Stimulated activated memory B cell treated with anti-CD40 and anti-IgM and Interleukin-4, amounts not matched to agents 10 μg/mL and 1 μg/mL and 100 μg/mL, for 72 hours (primary cell): ENCODE data around the gene ZNF628.
"Not testable (repeated sequence)": the region's sequence is repeated elsewhere in the genome, so short reads cannot be mapped to it uniquely, and the experiment has no call there.

Source experiments
- ATAC-seq: fragments of 150-1000 bp; cut with Tn5 transposase; 2 replicates; pipeline ENCODE4 v1.10.0; 2021
- H3K27ac Mint-ChIP-seq: one replicate; pipeline ENCODE4 v1.8.0; 2022; ENCODE audit warnings: mild to moderate bottlenecking, mixed read lengths
- H3K27me3 Mint-ChIP-seq: one replicate; pipeline ENCODE4 v1.8.0; 2022; ENCODE audit warnings: mixed read lengths
- H3K36me3 Mint-ChIP-seq: one replicate; pipeline ENCODE4 v1.8.0; 2022; ENCODE audit warnings: mixed read lengths
- H3K4me1 Mint-ChIP-seq: one replicate; pipeline ENCODE4 v1.8.0; 2022; ENCODE audit warnings: mixed read lengths
- H3K4me3 Mint-ChIP-seq: one replicate; pipeline ENCODE4 v1.8.0; 2022; ENCODE audit warnings: mild to moderate bottlenecking, moderate library complexity, mixed read lengths
- H3K9me3 Mint-ChIP-seq: one replicate; pipeline ENCODE4 v1.8.0; 2022; ENCODE audit warnings: mixed read lengths

ZNF628 gene

DNA sequence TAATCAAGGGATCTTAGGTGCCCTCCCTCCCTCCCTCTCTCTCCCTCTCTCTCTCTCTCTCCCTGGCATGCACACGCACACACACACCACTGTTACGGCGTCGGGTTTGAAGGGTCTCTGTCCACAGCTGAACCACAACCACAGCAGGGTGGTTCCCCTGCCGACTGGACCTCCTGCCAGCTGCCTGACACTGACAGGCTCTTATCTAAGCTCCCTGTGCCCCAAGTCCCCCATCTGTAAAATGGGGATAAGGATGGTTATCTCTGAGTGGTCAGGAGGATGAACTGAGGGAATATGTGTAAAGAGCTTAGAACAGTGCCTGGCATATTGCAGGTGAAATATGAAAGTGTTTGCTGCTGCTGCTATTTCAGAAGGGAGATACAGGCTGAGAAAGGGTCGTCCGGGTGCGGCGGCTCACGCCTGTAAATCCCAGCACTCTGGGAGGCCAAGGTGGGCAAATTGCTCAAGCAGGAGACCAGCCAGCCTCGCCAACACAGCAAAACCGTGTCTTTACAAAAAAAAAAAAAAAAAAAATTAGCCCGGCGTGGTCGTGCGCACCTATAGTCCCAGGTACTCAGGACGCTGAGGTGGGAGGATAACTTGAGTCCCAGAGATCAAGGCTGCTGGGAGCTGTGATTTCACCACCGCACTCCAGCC is 32.5 kb upstream of the ZNF628 start:
- peaks cover 5% of the 10 kb centered on the region for H3K36me3 Mint-ChIP-seq
- no peak overlapping the region for H3K27ac Mint-ChIP-seq
- H3K4me3 Mint-ChIP-seq = no peak overlapping the region
- H3K4me1 Mint-ChIP-seq = peaks cover 31% of the 10 kb centered on the region
- H3K9me3 Mint-ChIP-seq = no peaks in the 10 kb centered on the region
- peaks cover 62% of the 10 kb centered on the region for H3K27me3 Mint-ChIP-seq
- ATAC-seq = no peak

DNA sequence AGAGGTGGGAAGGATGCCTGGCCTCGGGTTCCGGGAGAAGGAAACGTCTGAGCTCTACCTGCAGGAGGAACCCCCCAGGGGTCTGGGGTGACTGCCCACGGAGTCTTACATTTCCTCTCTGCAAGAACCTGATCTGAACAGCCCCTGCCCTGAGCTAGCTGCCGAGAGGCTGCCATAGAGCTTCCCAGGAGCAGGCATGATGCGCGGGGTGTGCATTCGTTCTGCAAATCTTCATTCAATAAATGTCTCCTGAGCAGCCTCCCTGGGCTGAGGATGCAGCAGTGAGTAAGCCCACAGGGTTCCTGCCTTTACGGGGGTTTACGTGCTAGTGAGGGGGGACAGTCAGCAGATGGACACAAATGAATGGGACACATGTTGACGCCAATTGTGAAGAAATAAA is 31.8 kb upstream of the ZNF628 start:
- H3K4me1 Mint-ChIP-seq = peaks cover 24% of the 10 kb centered on the region
- no peak for ATAC-seq
- no peaks in the 10 kb centered on the region for H3K36me3 Mint-ChIP-seq
- no peaks in the 10 kb centered on the region for H3K9me3 Mint-ChIP-seq
- peaks cover 55% of the 10 kb centered on the region for H3K27me3 Mint-ChIP-seq
- no peak overlapping the region for H3K27ac Mint-ChIP-seq
- no peak overlapping the region for H3K4me3 Mint-ChIP-seq

DNA sequence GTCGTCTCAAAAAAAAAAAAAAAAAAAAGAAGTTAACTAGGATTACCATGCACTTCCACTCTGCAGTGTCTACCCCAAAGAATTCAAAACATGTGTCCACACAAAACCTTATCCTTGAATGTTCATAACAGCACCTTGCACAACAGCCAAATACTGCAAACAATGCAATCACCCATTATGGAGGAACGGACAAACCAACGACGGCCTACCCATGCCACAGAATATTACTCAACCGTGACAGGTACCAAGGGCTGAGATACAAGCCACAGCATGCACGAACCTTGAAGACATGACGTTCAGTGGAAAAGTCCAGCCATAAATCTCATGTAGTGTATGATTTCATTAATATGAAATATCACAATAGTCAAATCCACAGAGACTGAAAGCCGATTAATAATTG is 30.4 kb upstream of the ZNF628 start:
- Mint-ChIP-seq H3K4me3 (no peak overlapping the region), H3K27ac (no peak overlapping the region), H3K9me3 (no peaks in the 10 kb centered on the region), H3K36me3 (no peaks in the 10 kb centered on the region), H3K27me3 (peaks cover 41% of the 10 kb centered on the region), H3K4me1 (peaks cover 14% of the 10 kb centered on the region)
- ATAC-seq = no peak

DNA sequence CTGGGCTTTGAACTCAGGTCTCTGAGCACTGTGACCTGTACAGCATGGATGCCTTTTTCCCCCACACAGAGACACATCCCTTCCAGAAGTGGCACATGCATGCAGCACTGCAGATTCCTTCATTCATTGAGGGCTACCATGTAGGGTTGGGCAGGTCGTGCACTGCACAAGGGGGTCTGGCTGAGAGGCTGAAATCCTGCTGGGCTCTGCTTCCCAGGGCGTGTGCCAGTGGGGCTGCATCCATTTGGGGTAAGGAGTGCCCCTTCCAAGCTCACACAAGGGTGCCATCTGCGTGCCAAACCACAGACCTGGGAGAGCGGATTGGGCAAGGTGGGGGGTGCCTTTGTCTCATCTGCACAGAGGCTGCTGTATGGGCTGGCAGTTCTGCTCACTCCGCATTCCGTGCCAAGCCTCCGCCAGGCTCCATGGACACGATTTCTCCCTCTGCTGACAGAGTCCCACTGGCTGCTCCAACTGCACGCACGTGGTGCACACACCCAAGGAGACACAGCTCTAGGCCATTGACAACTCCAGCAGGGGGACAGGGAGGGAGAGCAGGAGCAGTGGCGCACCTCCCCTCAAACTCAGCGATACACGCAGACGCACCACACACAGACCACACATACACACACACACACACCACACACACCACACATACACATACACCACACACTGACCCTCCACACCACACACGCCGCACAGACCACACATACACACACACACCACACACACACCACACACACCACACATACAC is 28.8 kb upstream of the ZNF628 start:
- peak; percentile 40 for ATAC-seq

DNA sequence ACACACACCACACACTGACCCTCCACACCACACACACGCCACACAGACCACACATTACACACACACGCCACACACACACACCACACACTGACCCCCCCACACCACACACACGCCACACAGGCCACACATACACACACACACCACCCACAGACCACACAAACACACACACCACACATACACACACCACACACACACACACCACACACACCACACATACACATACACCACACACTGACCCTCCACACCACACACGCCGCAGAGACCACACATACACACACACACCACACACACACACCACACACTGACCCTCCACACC is 28.3 kb upstream of the ZNF628 start:
- not testable (repeated sequence) for H3K9me3 Mint-ChIP-seq, ATAC-seq, H3K4me3 Mint-ChIP-seq, H3K27ac Mint-ChIP-seq, H3K4me1 Mint-ChIP-seq, H3K36me3 Mint-ChIP-seq
- H3K27me3 Mint-ChIP-seq = peaks cover 24% of the 10 kb centered on the region

More for the DNA sequence above, 28.8 kb upstream of the ZNF628 start:
- Mint-ChIP-seq H3K27me3 (peaks cover 26% of the 10 kb centered on the region), H3K4me1 (peaks cover 7% of the 10 kb centered on the region), H3K36me3 (no peaks in the 10 kb centered on the region), H3K27ac (no peak overlapping the region), H3K9me3 (no peaks in the 10 kb centered on the region), H3K4me3 (no peak overlapping the region)

DNA sequence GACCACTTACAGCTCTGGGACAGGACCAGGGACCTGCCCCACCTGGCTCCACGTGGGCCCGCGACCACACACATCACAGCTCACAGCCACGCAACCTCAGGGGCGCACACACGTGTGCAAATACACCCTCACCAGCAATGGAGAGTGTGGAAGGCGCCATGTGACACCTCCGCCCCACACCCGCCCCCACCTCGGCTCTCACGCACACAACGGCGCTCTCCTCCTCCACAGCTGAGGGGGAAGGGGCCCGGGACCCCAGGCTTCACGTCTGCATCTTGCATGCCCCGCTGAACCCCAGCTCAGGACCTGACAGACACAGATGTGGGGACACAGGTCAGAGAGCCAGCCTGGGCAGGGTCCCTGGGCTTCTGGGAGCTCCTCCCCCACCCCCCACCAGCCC is 26.9 kb upstream of the ZNF628 start:
- no peak for ATAC-seq
- H3K9me3 Mint-ChIP-seq = no peaks in the 10 kb centered on the region
- H3K4me3 Mint-ChIP-seq = no peak overlapping the region
- no peak overlapping the region for H3K27ac Mint-ChIP-seq
- no peaks in the 10 kb centered on the region for H3K4me1 Mint-ChIP-seq
- peaks cover 15% of the 10 kb centered on the region for H3K36me3 Mint-ChIP-seq
- H3K27me3 Mint-ChIP-seq = peaks cover 24% of the 10 kb centered on the region

DNA sequence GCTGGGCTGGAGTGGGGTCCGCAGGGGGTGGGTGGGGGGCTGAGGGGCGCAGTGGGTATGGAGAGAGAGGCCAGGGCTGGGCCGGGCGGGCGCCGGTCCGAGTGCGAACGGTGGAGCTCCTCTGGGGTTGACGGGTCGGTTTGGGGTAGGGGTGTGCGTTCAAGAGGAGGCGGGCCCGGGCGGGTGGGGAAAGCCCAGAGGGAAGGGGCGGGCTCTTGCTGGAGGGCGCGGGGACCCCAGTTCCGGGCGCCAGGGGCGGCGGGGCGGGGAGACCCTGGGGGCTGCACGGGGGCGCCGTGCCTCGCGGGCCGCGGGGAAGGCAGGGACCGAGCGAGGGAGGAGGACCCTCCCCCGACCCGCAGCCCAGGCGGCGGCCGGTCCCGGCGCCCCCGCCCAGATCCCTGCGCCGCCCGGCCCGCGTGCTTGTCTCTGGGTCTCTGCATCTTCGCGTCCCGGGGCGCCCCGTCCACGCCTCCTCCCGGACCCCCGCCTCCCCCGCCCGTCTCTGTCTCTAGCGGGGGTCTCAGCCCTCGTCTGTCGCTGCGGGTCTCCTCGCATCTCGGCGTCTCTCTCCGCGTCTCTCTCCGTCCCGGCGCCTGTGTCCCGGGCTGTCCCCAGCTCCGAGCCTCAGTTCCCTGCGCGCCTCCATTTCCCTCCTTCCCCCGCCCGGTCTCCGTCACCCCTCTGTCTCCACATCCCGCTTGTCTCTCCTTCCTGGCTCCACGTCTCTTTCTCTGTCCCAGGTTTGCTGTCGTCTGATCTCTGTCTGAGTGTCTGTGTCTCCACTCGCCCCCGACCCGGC is 25.1 kb upstream of the ZNF628 start:
- Mint-ChIP-seq H3K4me1 (no peaks in the 10 kb centered on the region), H3K27ac (no peak overlapping the region), H3K4me3 (peak overlapping the region; percentile 54), H3K27me3 (peaks cover 25% of the 10 kb centered on the region), H3K9me3 (no peaks in the 10 kb centered on the region), H3K36me3 (peaks cover 31% of the 10 kb centered on the region)
- ATAC-seq = peak; percentile 55

DNA sequence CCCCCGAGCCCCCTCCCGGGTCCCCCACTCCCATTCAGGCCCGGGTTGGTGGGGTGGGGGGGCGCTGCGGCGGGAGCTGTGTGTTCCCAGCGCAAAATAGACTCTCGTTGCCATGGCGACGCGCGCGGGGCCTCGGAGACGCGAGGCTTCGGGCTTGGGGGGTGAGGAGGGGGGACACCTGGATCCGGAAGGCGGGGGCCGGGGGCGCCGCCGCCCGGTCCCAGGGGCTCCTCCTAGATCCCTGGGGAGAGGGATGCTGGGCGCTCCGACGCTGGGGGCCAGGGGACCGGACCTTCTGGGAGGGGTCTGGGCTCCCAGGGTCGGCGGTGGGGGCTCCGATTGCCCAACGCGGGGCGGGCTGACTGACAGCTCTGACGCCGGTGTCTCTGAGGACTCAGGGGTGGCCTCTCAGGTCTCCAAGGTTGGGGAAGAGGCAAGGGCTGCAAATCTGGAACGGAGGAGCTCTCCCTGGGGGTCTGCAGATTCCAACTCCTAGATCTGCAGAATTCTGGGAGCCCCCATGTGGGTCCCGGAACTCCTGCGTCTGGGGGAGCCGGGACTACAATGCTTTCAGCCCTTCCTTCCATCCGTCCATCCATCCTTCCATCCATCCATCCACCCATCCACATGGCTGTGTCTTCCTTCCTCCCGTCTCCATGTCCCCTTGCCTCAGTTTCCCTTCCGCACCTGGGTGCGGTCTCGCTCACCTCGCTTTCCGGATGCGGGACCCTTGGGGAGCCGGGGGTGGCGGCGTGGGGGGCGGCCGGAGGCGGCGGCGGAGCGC is 24.3 kb upstream of the ZNF628 start:
- Mint-ChIP-seq H3K4me1 (no peaks in the 10 kb centered on the region), H3K36me3 (peaks cover 38% of the 10 kb centered on the region), H3K9me3 (no peaks in the 10 kb centered on the region), H3K4me3 (peak overlapping the region; percentile 54), H3K27me3 (peaks cover 25% of the 10 kb centered on the region), H3K27ac (no peak overlapping the region)
- ATAC-seq = no peak

DNA sequence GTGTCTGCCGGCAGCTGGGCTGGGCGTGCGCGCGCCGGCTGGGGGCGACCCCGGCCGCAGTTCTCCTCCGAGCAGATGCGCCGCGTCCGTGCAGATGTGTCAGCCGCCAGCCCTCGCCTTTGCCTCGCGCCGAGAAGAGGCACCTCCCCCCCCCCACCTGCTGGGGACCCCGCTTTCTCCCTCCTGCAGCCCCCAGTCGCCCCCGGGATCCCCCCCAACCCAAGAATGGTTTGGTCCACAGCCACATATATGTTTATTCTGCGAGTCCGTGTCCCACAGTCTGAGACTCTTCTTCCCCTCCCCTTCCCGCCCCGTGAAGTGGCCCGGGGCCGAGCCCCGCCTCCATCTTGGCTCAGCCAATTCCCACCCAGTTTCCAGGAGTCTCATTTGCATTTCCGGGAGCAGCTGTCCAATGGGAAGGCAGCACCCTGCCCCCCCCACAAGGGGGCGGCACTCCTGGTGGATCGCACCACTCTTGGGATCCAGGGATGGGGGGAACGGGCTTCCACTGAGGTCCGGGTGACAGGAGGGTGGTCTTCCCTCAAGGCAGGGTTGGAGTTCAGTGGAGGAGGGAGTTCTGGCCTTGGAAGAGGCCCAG is 23.6 kb upstream of the ZNF628 start:
- no peaks in the 10 kb centered on the region for H3K9me3 Mint-ChIP-seq
- H3K4me3 Mint-ChIP-seq = no peak overlapping the region
- H3K27ac Mint-ChIP-seq = no peak overlapping the region
- H3K27me3 Mint-ChIP-seq = peaks cover 25% of the 10 kb centered on the region
- no peaks in the 10 kb centered on the region for H3K4me1 Mint-ChIP-seq
- no peak for ATAC-seq
- peaks cover 38% of the 10 kb centered on the region for H3K36me3 Mint-ChIP-seq

DNA sequence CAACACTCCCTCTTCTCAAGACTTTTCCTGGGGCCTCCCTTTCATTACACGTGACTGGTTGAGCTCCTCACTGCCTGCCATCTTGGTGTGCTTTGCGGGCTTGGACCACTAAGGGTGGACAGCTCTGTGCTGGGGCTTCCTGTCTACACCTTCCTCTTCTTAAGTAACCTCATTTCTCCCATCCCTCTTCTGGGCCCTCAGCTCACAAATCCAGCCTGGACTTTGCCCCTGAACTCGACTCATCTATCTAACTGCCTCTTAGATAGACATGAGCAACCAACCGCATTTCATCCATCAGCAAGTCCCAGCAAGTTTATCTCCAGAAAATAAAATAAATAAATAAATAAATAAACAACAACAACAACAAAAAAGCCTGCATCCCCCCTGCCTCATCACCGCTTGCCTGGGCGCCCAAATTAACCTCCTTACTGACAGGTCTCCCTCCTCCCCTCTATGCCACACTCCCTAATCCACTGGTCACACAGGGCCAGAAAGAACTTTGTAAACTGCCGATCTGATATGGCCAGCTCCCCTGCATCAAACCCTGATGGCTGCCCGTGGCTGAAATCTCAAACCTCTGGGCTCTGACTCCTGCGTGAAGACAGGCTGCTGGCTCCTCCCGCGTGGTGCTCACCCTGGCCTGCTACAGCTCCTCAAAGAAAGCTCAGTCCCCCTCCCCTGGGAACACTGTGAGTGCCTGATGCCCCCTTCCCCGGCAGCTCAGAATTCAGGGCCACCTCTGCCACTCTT is 22.7 kb upstream of the ZNF628 start:
- H3K27ac Mint-ChIP-seq = no peak overlapping the region
- H3K4me3 Mint-ChIP-seq = peak overlapping the region; percentile 3
- H3K36me3 Mint-ChIP-seq = peaks cover 40% of the 10 kb centered on the region
- H3K4me1 Mint-ChIP-seq = no peaks in the 10 kb centered on the region
- no peaks in the 10 kb centered on the region for H3K9me3 Mint-ChIP-seq
- peaks cover 25% of the 10 kb centered on the region for H3K27me3 Mint-ChIP-seq
- no peak for ATAC-seq

DNA sequence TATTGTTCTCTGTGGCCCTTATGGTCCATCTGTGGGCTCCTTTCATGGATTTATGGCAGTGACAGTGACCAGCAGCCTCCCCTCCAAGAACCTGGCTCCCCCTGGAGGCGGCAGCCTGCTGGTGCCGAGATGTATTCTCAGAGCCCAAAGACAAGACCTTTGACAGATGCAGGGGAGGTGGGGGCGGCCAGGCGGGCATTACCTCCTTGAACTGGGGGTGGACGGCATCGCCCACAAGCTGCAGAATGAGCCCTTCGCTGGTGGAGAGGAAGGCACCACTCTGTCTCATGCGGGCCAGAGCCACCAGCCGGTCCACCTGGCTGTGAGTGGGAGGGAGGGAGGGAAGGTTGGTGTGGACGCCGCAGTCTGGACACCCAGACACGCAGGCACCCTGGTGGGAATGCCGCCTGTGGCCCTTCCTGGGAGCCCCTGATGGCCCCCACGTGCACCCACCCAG is 21.6 kb upstream of the ZNF628 start:
- H3K27ac Mint-ChIP-seq = no peak overlapping the region
- no peaks in the 10 kb centered on the region for H3K9me3 Mint-ChIP-seq
- H3K27me3 Mint-ChIP-seq = peaks cover 25% of the 10 kb centered on the region
- no peak overlapping the region for H3K4me3 Mint-ChIP-seq
- H3K4me1 Mint-ChIP-seq = peaks cover 5% of the 10 kb centered on the region
- peaks cover 43% of the 10 kb centered on the region for H3K36me3 Mint-ChIP-seq
- no peak for ATAC-seq

DNA sequence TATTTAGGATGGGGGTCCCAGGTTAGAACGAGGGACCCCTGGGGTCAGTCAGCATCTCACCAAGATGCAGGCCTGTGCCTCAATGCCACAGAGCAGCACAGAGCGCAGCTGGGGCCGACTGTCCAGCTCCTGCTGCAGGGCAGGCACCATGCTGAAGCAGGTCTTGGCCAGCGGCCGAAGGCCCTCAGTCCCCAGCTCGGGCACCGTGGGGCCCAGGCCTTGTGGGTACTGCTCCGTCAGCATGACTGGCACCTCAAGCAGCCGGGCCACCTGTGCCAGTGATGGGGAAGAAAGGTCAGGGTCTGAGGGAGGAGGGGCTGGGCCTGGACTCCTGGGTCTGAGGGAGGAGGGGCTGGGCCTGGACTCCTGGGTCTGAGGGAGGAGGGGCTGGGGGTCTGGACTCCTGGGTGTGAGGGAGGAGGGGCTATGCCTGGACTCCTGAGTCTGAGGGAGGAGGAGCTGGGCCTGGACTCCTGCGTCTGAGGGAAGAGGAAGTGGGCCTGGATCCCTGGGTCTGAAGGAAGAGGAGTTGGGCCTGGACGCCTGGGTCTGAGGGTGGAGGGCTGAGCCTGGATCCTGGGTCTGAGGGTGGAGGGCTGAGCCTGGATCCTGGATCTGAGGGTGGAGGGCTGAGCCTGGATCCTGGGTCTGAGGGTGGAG is 20.7 kb upstream of the ZNF628 start:
- Mint-ChIP-seq H3K27me3 (peaks cover 25% of the 10 kb centered on the region), H3K27ac (no peak overlapping the region), H3K4me3 (no peak overlapping the region), H3K9me3 (no peaks in the 10 kb centered on the region), H3K36me3 (peaks cover 43% of the 10 kb centered on the region), H3K4me1 (peaks cover 14% of the 10 kb centered on the region)
- ATAC-seq = no peak

DNA sequence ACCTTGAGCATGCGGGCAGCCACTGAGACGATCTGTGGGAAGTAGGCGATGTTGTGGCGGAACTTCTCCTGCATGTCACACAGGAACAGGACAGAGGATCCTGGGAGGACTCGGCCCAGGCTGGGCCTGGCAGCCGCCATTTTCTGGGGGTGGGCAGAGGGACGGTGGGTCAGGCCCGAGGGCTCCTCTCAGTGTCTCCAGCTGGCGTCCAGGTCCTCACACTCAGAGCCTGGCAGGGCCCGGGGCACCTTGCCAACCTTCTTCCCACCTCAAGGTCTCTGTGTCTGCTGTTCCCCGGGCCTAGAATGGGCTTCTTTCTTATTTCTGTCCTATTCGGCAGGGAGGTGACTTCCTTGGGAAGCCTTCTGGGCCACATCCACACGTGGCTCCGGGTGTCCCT is 20.1 kb upstream of the ZNF628 start:
- Mint-ChIP-seq H3K4me1 (peaks cover 18% of the 10 kb centered on the region), H3K4me3 (no peak overlapping the region), H3K27me3 (peaks cover 25% of the 10 kb centered on the region), H3K36me3 (peaks cover 43% of the 10 kb centered on the region), H3K9me3 (no peaks in the 10 kb centered on the region), H3K27ac (no peak overlapping the region)
- ATAC-seq = no peak
